ENCODE measurements around the gene PRAF2.

Gene PRAF2

DNA sequence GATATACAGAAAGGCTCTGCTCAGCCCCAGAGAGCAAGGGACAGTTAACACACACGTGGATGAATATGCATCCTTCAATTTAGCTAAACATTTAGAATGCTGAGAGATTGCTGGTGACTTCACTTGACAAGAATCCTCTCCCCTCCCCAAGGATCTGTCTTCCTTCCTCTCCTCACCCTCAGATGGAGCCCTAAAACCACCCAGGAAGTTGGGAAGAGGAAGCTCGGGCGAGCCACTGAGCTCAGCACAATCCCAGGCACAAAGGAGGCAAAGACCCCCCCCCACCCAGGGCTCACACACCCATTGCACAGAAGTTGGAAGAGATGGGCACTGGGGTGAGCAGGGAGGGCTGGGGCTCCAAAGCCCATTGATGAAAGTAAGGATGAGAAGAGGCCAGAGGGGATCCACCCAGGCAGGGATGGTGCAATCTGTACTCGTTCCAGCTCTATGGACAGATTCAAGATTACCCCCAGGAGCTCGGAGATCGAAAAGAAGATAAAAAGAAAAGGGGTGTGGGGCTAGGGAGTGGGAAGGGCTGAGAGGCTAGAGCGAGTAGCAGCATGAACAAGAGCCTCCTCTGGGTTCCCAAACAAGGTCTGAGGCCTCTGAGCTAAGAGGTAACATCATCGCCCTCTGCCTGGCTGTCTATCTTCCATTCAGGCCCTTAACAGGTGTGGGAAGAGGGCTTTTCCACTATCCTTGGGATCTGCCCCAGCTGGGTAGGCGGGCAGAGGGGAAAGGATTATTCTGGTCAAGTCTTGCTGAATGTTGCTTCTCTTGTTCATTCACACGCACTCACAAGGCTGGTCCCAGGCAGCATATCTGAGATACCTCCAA lies 31.8 kb downstream of the PRAF2 start:
- no peak for DNase-seq

DNA sequence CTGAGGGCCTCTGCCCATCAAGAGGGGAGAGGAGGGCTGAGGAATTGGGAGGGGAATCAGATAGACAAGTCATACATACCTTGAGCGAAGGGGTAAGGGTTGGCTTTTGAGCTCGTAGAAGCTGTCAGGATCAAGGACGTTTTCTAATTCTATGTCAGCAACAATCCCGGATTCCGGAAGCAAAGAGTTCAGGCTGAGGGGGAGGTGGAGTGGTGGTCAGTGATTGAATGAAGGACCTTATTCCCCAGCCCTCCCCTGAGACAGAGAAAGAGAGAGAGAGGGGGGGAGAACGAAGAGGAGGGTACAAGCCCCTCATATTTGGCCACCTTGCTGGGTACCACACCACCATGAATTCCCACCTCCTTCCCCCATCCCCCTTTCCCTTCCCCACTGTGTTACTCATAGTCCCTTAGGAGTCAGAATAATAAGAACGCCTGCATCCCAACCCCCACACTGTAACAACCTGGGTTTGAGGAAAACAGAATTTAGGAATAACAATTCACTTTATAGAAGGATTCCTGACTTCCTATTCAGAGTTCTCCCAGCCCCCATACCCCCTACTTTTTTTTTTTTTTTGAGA lies 33.3 kb downstream of the PRAF2 start:
- no peak for DNase-seq

DNA sequence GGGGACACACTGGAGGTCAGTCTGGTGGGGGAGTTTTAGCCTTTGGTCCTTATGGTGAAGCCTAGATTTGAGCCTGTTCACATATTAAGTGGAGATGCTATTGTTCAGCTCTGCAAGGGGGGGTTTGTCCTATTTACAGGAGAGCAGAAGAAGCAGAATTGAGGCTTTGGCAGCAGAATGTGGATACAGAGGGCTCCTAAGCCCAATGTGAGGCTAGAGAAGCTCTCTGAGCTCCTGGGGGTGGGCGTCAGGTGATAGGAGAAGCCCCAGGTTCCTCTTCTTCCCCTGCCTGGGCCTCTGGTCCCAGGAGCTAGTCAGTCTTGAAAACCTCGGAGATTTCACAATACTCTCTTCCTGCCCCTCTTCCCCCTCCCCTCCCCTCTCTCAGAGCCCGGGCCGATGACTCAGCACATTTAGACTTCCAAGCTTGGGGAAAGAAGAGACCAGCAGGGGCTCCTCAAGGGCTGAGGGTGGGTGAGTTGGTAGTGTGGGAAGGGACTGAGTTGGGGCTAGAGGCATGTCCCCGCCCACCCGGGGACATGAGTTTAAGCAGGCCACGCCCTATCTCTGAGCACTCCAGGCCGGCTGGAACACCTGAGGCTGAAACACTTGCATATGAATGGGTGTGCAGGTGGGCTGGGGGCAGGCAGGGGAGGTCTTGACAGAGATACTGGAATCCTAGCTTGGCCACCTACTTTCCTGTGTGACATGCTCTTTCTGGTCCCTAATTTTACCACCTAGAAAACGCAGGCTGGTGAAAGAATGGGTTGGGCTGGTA lies 34.0 kb downstream of the PRAF2 start:
- peak; percentile 84 for DNase-seq

DNA sequence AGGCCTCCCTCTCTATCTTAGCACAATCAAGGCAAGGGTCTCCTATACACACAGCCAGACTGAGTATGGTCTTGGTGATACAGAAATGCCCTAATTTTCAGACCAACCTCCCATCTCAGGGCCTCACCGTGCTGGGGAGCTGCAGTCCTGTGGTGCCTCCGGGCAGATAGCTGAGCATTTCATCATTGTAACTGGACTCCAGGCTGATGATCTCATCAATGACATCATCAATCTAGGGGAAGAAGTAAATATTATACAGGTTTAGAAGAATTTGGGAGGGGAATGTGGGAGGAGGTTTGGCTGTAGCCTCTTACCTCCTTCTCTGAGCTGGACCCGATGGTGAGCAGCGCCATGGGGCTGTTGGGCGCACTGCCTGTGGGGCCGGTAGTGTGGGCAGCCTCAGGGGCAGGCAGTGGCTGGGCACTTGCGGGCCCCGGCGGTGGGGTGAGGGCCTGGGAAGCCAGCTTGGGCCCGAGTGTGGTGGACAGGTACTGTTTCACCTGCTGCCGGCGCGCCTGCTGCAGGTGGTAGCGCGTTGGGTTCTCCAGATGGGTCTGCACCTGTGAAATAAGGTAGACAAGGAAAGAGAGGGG lies 35.8 kb downstream of the PRAF2 start:
- DNase-seq, result no peak

DNA sequence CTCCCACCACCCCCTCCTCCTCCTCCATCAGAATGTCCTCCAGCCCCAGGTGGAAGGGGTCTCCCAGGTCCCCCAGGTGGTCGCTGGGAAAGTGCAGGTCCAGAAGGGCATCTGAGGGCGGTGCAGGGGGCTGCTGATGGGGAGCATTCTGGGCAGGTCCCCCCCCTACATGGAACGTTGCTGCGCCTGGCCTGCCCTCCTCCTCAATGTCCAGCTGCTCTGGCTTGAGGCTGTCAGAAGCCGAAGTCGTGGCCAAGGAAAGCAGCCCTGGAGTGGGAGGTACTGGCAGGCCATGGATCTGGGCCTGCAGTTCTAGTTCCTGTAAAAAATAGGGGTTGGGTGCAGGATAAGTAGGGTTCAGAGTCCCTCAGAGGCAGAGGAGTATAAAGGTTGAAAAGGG lies 43.5 kb downstream of the PRAF2 start:
- no peak for DNase-seq

DNA sequence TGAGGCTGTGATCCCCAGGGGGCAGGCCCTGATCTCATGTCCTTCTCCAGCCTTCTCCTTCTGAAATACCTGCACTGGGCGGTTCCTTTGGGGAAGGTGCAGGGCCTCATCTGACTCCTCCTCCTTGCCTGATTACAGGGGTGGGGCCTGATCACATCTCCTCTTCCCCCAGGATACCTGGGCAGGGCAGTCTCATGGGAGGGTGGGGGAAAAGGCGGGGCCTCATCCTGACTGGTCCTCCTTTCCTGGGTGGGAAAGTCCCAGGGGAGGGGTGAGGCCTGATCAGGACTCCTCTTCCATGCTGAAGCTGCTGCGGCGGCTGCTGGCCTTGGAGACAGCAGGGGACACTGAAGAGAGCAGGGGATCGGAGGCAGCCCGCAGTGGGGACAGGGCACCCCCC lies 43.9 kb downstream of the PRAF2 start:
- no peak for DNase-seq

Data from MV-4-11 (cell line).